NCI-H2196 (cell line): Measurements from ENCODE around the gene RPL31.

Experiments
- DNase-seq: peaks from one replicate; lab custom pipeline; 2025; ENCODE audit not compliant: unreplicated experiment; lab: John Stamatoyannopoulos, UW

The RPL31 gene

GRCh38 chr2:100974712-100975520 is 27.2 kb upstream of the RPL31 start:
- DNase-seq, result no peak

- no peak for DNase-seq
These were observed 26.6 kb upstream of the RPL31 start for GRCh38 chr2:100975521-100975785.

GRCh38 chr2:100976061-100976460 is 26.0 kb upstream of the RPL31 start:
- no peak for DNase-seq

GRCh38 chr2:100976645-100977391 is 25.3 kb upstream of the RPL31 start:
- no peak for DNase-seq

GRCh38 chr2:100977511-100977910 is 24.6 kb upstream of the RPL31 start:
- DNase-seq, result no peak

- no peak for DNase-seq
These were observed 23.4 kb upstream of the RPL31 start for GRCh38 chr2:100978582-100979191.

- DNase-seq, result no peak
These were observed 22.0 kb upstream of the RPL31 start for GRCh38 chr2:100980046-100980445.

GRCh38 chr2:100981011-100981410 is 21.1 kb upstream of the RPL31 start:
- DNase-seq, result no peak

- DNase-seq, result no peak
These were observed 19.6 kb upstream of the RPL31 start for GRCh38 chr2:100982431-100982861.

- no peak for DNase-seq
These were observed 18.9 kb upstream of the RPL31 start for GRCh38 chr2:100983201-100983600.

- no peak for DNase-seq
These were observed 18.3 kb upstream of the RPL31 start for GRCh38 chr2:100983684-100984310.

GRCh38 chr2:100984892-100985307 is 17.2 kb upstream of the RPL31 start:
- DNase-seq, result peak; percentile 71

GRCh38 chr2:100986157-100986556 is 15.9 kb upstream of the RPL31 start:
- DNase-seq, result no peak

- DNase-seq, result no peak
These were observed 14.6 kb upstream of the RPL31 start for GRCh38 chr2:100987536-100987935.

- no peak for DNase-seq
These were observed 14.1 kb upstream of the RPL31 start for GRCh38 chr2:100987974-100988373.

GRCh38 chr2:100988630-100989417 is 13.3 kb upstream of the RPL31 start:
- DNase-seq, result no peak

GRCh38 chr2:100989666-100990065 is 12.4 kb upstream of the RPL31 start:
- no peak for DNase-seq

- no peak for DNase-seq
These were observed 11.9 kb upstream of the RPL31 start for GRCh38 chr2:100990166-100990565.

- no peak for DNase-seq
These were observed 11.3 kb upstream of the RPL31 start for GRCh38 chr2:100990650-100991403.

- DNase-seq, result no peak
These were observed 10.7 kb upstream of the RPL31 start for GRCh38 chr2:100991404-100991773.
